ENCODE measurements around the gene OAS2. TPM values are rescaled to one million over a fixed set of nuclear protein-coding genes. Genes with fewer than 3 reads are reported as not detected.

The OAS2 gene
- total RNA-seq, 1 donor from 2014 or later, result 111 TPM

DNA sequence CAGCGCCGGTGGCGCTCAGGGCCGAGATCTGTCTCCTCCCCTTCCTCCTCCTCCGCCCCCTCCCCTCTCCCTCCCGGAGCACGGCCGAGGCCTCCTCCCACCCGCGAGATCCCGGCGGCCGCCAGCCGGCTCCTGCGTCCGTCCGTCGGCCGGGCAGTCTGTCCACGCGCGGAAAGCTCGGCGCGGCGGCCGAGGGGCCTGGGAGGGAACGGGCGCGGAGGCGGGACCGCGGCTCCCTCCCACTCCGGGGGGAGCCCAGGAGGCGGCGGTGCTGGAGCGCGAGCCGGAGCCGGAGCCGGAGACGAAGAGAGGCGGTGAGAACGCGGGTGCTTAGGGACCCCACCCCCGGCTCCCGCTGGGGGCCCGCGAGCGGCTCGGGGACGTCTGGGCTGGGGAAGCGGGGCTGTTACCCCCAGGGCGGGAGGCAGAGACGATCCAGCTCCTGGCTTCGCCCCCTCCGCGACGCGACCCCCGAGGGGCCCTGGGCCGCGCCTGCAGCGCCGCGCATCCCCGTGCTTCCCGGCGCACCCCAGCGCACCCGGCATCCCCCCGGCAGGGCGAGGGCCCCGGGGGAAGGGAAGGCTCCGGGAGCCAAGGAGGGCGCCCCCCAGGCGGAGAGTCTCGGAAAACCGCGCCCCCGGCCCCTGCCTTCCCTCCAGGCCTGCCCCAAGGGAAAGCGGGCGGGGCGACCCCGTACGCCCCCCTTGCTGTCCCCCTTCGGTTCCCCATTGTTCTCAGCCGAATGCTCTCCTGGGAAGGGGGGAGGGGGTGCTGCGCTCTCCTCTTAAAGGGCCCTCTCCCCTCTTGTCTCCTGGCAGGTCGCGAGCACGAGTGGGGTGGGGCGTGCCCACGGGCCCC, 78.5 kb downstream of the OAS2 start, which contains the start of gene DTX1:
Gene DTX1, plus strand, starts transcription at position 100 of the 858 bp plus-strand sequence. CDS start 1,463 bp downstream, outside the sequence.
- Mint-ChIP-seq H3K27me3 (peaks cover 31% of the 10 kb centered on the region), H3K36me3 (ENCODE audit: low read depth) (no peaks in the 10 kb centered on the region), H3K4me3 (peak within 1 kb of the TSS; percentile 42), H3K4me1 (no peaks in the 10 kb centered on the region), H3K27ac (no peak within 1 kb of the TSS), H3K9me3 (no peaks in the 10 kb centered on the region)
- intact Hi-C loops (cut with micrococcal nuclease), result no loop called here
- peak; percentile 64 for DNase-seq

DNA sequence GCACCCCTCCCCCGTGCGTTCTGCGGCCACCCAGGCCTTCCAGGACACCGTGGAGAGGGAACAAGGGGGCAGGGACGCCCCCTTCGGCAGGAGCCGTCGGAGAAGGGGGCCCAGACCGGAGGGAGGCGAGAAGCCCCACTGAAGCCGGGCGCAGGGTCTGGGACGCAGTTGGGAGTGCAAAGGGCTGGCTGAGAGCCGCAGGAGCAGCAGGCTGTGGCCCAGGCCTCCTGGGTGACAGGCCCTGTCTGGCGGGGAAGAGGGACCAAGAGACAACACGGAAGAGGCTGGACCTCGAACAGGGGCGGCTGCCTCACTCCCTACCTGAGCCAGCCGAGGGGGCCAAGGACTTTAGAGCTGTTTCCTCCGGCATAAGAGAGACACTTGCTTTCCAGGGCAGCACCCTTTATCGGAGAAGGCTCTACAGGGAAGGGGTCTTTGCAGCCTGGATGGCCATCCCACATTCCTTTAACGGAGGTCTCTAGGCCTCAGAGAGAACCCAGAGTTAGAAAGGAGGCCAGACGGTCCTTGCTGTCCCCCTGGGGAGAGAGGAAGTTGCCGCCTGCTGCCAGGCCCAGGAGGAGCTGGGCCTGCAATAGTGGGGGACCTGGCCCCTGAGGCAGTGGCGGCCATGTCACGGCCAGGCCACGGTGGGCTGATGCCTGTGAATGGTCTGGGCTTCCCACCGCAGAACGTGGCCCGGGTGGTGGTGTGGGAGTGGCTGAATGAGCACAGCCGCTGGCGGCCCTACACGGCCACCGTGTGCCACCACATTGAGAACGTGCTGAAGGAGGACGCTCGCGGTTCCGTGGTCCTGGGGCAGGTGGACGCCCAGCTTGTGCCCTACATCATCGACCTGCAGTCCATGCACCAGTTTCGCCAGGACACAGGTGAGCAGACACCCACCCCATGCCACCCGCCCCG, 79.5 kb downstream of the OAS2 start:
- Mint-ChIP-seq H3K9me3 (no peaks in the 10 kb centered on the region), H3K4me1 (no peaks in the 10 kb centered on the region), H3K4me3 (no peak overlapping the region), H3K27me3 (peaks cover 31% of the 10 kb centered on the region), H3K27ac (no peak overlapping the region), H3K36me3 (ENCODE audit: low read depth) (no peaks in the 10 kb centered on the region)
- intact Hi-C loops (cut with micrococcal nuclease), result no loop called here
- DNase-seq, result no peak

DNA sequence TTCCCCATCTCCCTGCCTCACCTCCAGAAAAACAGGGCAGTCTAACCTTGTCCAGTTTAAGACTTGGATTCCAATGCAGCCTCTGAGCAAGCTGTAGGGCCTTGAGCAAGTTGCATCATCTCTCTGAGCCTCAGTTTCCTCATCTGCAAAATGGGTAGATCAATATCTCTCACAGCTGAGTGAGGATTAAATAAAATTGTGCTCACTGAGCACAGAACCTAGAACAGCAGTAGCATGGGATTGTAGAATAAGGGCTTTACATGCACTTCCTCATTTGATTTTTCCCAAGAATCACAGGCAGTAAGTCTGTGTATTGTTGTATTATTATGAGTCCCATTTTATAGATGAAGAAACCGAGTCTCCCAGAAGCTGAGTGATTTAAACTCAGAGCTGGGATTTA, 80.2 kb downstream of the OAS2 start:
- DNase-seq, result no peak
- no peak overlapping the region for H3K4me3 Mint-ChIP-seq
- no peaks in the 10 kb centered on the region for H3K9me3 Mint-ChIP-seq
- H3K36me3 Mint-ChIP-seq (ENCODE audit: low read depth), result no peaks in the 10 kb centered on the region
- intact Hi-C loops (cut with micrococcal nuclease), result no loop called here
- H3K27ac Mint-ChIP-seq, result no peak overlapping the region
- H3K4me1 Mint-ChIP-seq, result no peaks in the 10 kb centered on the region
- H3K27me3 Mint-ChIP-seq, result peaks cover 28% of the 10 kb centered on the region

DNA sequence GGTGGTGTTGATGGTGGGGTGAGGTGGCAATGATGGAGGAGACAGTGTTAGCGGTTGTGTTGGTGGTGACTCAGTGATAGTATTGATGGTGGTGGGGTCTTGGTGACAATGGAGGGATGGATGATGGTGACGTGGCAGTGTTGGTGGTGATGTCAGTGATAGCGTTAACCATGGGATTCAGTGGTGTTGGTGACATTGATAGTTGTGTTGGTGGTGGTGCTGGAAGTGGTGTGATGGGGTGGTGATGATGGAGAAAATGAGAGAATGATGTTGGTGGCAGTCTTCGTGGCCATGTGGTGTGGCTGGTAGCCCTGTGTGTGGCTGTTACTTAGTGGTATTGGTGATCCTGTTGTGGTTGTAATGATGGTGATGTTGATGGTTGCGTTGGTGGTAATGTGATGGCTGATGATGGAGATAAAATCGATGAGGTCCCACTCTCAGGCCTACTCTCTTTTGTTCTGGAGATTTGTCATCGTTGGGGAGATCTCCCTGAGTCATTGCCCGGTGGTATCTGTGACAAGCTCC, 80.8 kb downstream of the OAS2 start:
- Mint-ChIP-seq H3K4me3 (no peak overlapping the region), H3K4me1 (no peaks in the 10 kb centered on the region), H3K27ac (no peak overlapping the region), H3K27me3 (peaks cover 22% of the 10 kb centered on the region), H3K9me3 (no peaks in the 10 kb centered on the region), H3K36me3 (ENCODE audit: low read depth) (no peaks in the 10 kb centered on the region)
- DNase-seq, result no peak
- intact Hi-C loops (cut with micrococcal nuclease), result no loop called here

DNA sequence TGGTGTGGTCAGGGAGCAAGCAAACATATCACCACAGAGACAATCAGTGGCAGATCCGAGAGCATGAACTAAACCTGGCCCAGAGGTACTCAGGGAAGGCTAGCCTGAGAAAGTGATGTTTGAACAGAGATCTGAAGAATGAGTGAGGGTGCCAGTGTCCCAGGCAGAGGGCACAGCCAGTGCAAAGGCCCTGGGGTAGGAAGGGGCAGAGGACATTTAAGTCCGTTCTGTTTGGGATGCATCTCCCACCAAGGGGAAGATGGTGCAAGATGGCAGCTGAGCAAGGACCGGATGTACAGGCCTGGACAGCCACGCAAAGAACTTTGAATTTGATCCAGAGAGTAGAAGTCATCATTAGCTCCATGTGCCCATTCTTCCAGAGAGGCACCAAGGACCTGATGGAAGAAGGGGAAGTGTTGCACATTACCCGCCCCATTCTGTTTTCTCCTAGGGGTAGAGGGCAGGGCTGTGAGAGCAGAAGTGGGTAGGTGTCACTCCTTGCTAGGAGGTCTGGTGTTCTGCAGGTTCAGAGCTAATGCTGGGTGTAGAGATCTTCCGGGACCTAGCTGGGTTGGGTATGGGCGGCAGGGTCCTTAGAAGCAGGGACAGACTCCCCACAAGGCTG, 82.1 kb downstream of the OAS2 start:
- Mint-ChIP-seq H3K27ac (no peak overlapping the region), H3K36me3 (ENCODE audit: low read depth) (no peaks in the 10 kb centered on the region), H3K4me3 (no peak overlapping the region), H3K4me1 (no peaks in the 10 kb centered on the region), H3K27me3 (peaks cover 12% of the 10 kb centered on the region), H3K9me3 (no peaks in the 10 kb centered on the region)
- no peak for DNase-seq
- intact Hi-C loops (cut with micrococcal nuclease), result no loop called here

DNA sequence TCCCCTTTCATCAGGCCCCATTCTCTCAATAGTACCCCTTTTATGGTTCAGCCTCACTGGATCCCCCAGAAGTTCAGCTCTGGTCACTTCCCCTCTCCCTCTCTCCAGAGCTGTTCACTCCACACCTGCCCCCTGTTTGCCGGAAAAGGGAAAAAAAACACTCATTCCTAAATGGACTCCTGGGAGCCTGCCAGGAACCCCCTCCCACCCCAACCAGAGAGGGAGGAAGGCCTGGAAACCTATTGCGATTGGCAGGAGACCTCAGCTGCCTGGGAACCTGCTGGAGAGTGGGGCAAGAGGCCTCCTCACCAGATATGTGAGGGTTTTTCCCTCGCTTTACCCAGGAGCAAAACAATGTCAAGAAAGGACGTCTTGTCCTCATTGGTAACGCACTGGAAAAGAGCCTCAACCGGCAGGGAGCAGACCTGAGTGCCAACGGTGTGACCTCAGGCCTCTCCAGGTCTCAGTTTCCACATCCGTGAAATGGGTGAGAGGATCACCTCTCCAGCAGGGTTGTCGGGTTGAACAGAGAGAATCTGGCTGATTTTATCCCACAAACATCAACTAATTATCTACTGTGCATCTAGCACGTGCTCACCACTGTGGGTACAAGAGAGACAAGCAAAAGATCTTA, 82.9 kb downstream of the OAS2 start:
- H3K27ac Mint-ChIP-seq, result no peak overlapping the region
- DNase-seq, result no peak
- no peaks in the 10 kb centered on the region for H3K36me3 Mint-ChIP-seq (ENCODE audit: low read depth)
- no peaks in the 10 kb centered on the region for H3K4me1 Mint-ChIP-seq
- H3K4me3 Mint-ChIP-seq, result no peak overlapping the region
- intact Hi-C loops (cut with micrococcal nuclease), result no loop called here
- H3K9me3 Mint-ChIP-seq, result no peaks in the 10 kb centered on the region
- H3K27me3 Mint-ChIP-seq, result peaks cover 6% of the 10 kb centered on the region

Other genes starting within 250 kb of the OAS2 start
- not detected in 2 replicates for gene RPH3A, start 186.8 kb upstream of the OAS2 start, total RNA-seq
- gene OAS1, start 71.6 kb upstream of the OAS2 start, total RNA-seq, result 24.5 and 28.0 TPM in 2 replicates
- 47.5 and 48.9 TPM in 2 replicates for gene OAS3, start 40.0 kb upstream of the OAS2 start, total RNA-seq
- gene DTX1, start 78.2 kb downstream of the OAS2 start, total RNA-seq, result 0.09 and 0.21 TPM in 2 replicates
- 0.52 and 1.1 TPM in 2 replicates for gene RASAL1, start 157.2 kb downstream of the OAS2 start, total RNA-seq
- gene CFAP73, start 171.2 kb downstream of the OAS2 start, total RNA-seq, result not detected in 2 replicates
- 122 and 127 TPM in 2 replicates for gene DDX54, start 207.0 kb downstream of the OAS2 start, total RNA-seq
- 25.5 and 25.8 TPM in 2 replicates for gene RITA1, start 207.2 kb downstream of the OAS2 start, total RNA-seq
- 31.0 and 33.7 TPM in 2 replicates for gene TPCN1, start 242.9 kb downstream of the OAS2 start, total RNA-seq